GM12878 (cell line): ENCODE measurements around the gene SIDT2. TPM values are rescaled to one million over a fixed set of nuclear protein-coding genes. Genes with fewer than 3 reads are reported as not detected.
"Not testable (repeated sequence)": the region's sequence is repeated elsewhere in the genome, so short reads cannot be mapped to it uniquely, and the experiment has no call there.

Source experiments
- ATAC-seq: fragments of 200-7000 bp; cut with Tn5 transposase; 3 replicates; pipeline ENCODE4 v1.9.1; 2020; ENCODE audit warnings: mild to moderate bottlenecking, moderate library complexity
- BruUV-seq: library from RNA; stranded (reverse); fragments of 400-500 nt; replicated peaks from 2 replicates; lab custom pipeline; 2021; lab: Mats Ljungman, UMichigan
- CTCF ChIA-PET: fragments of 300-600 bp; sonication (Branson Sonifier 250); formaldehyde crosslinking; extraction: SDS; loops from one replicate; lab custom pipeline; 2021; ENCODE audit warnings: inconsistent platforms; lab: Yijun Ruan, JAX
- POLR2A ChIA-PET: fragments of 350-600 bp; formaldehyde crosslinking; extraction: SDS; loops from one replicate; lab custom pipeline; 2021; ENCODE audit warnings: inconsistent platforms; lab: Charles Lee
- RAD21 ChIA-PET: fragments of 300-600 bp; sonication (Branson Sonifier 250); formaldehyde crosslinking; loops from one replicate; lab custom pipeline; 2023; ENCODE audit warnings: antibody characterized with exemption; ENCODE audit not compliant: unreplicated experiment; lab: Charles Lee
- SMC1A ChIA-PET: fragments of 300-600 bp; sonication (Branson Sonifier 250); formaldehyde crosslinking; loops from one replicate; lab custom pipeline; 2023; ENCODE audit not compliant: unreplicated experiment, uncharacterized antibody; lab: Charles Lee
- DNase-seq: peaks from one replicate; pipeline ENCODE4 v3.0.0-alpha.2; 2011; ENCODE audit warnings: low read depth, low spot score
- FAIRE-seq: peaks from 3 replicates; lab custom pipeline; 2011; peaks lifted over from hg19 to GRCh38; lab: Jason Lieb, UNC
- H2AFZ ChIP-seq: 2 replicates; pipeline ENCODE4 v1.6.0; 2011; ENCODE audit warnings: low read depth, low read length, control low read depth; ENCODE audit not compliant: control insufficient read depth
- H3K27ac ChIP-seq: 2 replicates; pipeline ENCODE4 v1.5.1; 2011; ENCODE audit warnings: control low read depth; ENCODE audit not compliant: control insufficient read depth, insufficient read depth
- H3K27me3 ChIP-seq, 2 experiments: replicated peaks in 1 of 2; 2 replicates each; pipeline versions ENCODE4 v1.6.0 to v1.6.1; 2011; ENCODE audit warnings: low read length in 1 of 2; ENCODE audit not compliant: control insufficient read depth in 2 of 2, insufficient read depth in 2 of 2
- H3K36me3 ChIP-seq, 2 experiments: 2 replicates each; pipeline ENCODE4 v1.5.1; 2011; ENCODE audit warnings: low read length in 1 of 2; ENCODE audit not compliant: control insufficient read depth in 2 of 2, insufficient read depth in 2 of 2
- H3K4me1 ChIP-seq: 2 replicates; pipeline ENCODE4 v1.6.1; 2011; ENCODE audit warnings: mild to moderate bottlenecking, low read length, moderate library complexity, mixed read lengths; ENCODE audit not compliant: control insufficient read depth, insufficient read depth
- H3K4me2 ChIP-seq: 2 replicates; pipeline ENCODE4 v1.6.0; 2011; ENCODE audit warnings: control low read depth; ENCODE audit not compliant: control insufficient read depth, insufficient read depth
- H3K4me3 ChIP-seq: fragments of 200-600 bp; sonication (generic); 2 replicates; pipeline ENCODE4 v1.5.1; 2016
- H3K79me2 ChIP-seq: 2 replicates; pipeline ENCODE4 v1.6.0; 2011; ENCODE audit warnings: low read length; ENCODE audit not compliant: control insufficient read depth, insufficient read depth
- H3K9ac ChIP-seq: 2 replicates; pipeline ENCODE4 v1.8.0; 2011; ENCODE audit warnings: low read length, control low read depth, mixed read lengths; ENCODE audit not compliant: control insufficient read depth, insufficient read depth
- H3K9me3 ChIP-seq: replicated peaks from 3 replicates; pipeline ENCODE4 v1.5.1; 2011; ENCODE audit warnings: mild to moderate bottlenecking, low read length; ENCODE audit not compliant: control insufficient read depth, insufficient read depth
- H4K20me1 ChIP-seq: 2 replicates; pipeline ENCODE4 v1.6.0; 2011; ENCODE audit not compliant: control insufficient read depth, insufficient read depth
- WGBS: methylation state at CpG from one replicate; pipeline ENCODE4 v1.1.6; 2016; ENCODE audit warnings: low lambda C conversion rate; ENCODE audit not compliant: insufficient replicate concordance, insufficient coverage; ENCODE audit errors: missing lambda C conversion rate; 5-methylcytosine and 5-hydroxymethylcytosine counted together
- in situ Hi-C: fragments of 300-500 bp; cut with MboI; formaldehyde crosslinking; loops from 9 replicates; pipeline ENCODE4 v1.14.3; 2018; ENCODE audit warnings: mixed read lengths
- intact Hi-C: fragments of 100-400 bp; cut with micrococcal nuclease; formaldehyde crosslinking; loops from one replicate; pipeline ENCODE4 v1.14.2; 2022; ENCODE audit not compliant: unreplicated experiment
- polyA plus RNA-seq, 11 experiments: library from polyadenylated mRNA; depleted of rRNA in 4 of 11; unstranded in 6 of 11; stranded (reverse) in 5 of 11; fragments of >200 nt; fragmentation: Nextera tagmentation in 4 of 11; fragmentation: Illumina TruSeq in 1 of 11; extraction: Ambion mirVana in 4 of 11; extraction: Trizol in 1 of 11; gene quantifications; 1 replicate in 1 of 11; 2 replicates in 10 of 11; pipeline versions ENCODE4 v1.2.1 to v1.2.3, GENCODE V29; 2011 to 2016; ENCODE audit warnings: inconsistent platforms in 2 of 11, missing spikeins in 2 of 11, low read depth in 1 of 11
- total RNA-seq, 4 experiments: library from RNA; depleted of rRNA in 3 of 4; stranded (reverse); fragments of >200 nt in 3 of 4; fragmentation: Illumina TruSeq in 1 of 4; extraction: Trizol in 1 of 4; gene quantifications; 2 replicates each; pipeline versions ENCODE4 v1.2.1 to v1.2.3, GENCODE V29; 2013 to 2021

Gene SIDT2
- total and polyA plus RNA-seq, 10 of the 15 experiments (the other 5 are each of a cell fraction or from before 2014, with no cell fraction given): 4.9 to 23.9 (median 10.3) TPM

DNA sequence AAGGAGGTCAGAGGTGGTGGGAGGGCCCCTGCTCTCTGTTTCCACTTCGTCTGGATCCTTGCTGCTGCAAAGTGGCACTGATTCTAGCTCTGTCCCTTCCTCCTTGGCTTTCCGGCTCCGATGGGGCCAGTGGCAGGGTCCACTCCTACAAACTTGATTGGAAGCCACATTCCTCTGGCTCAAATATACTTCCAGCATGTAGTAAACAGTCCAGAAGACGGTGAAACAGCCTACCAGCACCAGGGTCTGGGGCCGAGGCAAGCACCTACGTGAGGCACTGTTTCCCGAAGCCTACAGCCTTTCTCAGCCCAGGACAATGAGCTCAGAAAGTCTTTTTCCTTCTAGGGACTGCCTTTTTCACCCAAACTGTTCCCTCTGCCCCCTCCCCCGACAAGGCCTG, 27.6 kb downstream of the SIDT2 start:
- H3K4me2 ChIP-seq, RAD21 ChIA-PET, ATAC-seq, H3K9me3 ChIP-seq, FAIRE-seq, H3K4me3 ChIP-seq, H2AFZ ChIP-seq, H4K20me1 ChIP-seq, SMC1A ChIA-PET, H3K4me1 ChIP-seq, DNase-seq, H3K27me3 ChIP-seq, H3K79me2 ChIP-seq, H3K9ac ChIP-seq, CTCF ChIA-PET, H3K36me3 ChIP-seq, POLR2A ChIA-PET, H3K27ac ChIP-seq: not testable (repeated sequence)
- 78% methylated on average over 7 of the region's 8 CpGs for WGBS
- BruUV-seq: TSS peak; percentile 49
- intact Hi-C loops (loop anchor here (5.0 kb wide), 1 partner anchor 74 kb away; no protein-coding TSS in a partner anchor), in situ Hi-C loops (loop anchor here (5.0 kb wide), 1 partner anchor 74 kb away; no protein-coding TSS in a partner anchor)

DNA sequence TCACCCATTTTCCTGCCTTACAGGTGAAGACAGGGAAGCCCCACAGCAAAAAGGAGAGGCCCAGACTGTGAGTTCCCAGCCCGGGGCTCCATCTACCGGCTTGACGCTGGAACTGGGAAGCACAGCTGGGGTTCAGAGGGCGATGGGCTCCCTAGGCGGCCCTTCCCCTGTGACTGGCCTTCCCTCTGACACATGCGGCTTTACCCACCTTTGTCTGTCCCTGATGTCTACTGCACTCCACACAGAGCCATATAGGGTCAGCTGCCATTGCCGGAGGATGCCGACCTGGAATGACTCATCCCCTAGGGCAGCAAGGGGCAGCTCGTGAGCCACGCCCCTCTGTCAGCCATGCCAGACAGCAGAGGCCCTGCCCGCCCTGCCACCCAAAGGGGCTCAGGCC, 28.3 kb downstream of the SIDT2 start:
- BruUV-seq, DNase-seq, H3K4me3 ChIP-seq, CTCF ChIA-PET, ATAC-seq, H3K9me3 ChIP-seq, H3K4me2 ChIP-seq, FAIRE-seq, RAD21 ChIA-PET, SMC1A ChIA-PET, H3K9ac ChIP-seq, POLR2A ChIA-PET, H3K27me3 ChIP-seq, H4K20me1 ChIP-seq, H2AFZ ChIP-seq, H3K79me2 ChIP-seq, H3K4me1 ChIP-seq, H3K27ac ChIP-seq, H3K36me3 ChIP-seq: not testable (repeated sequence)
- intact Hi-C loops: loop anchor here (5.0 kb wide), 1 partner anchor 75 kb away; no protein-coding TSS in a partner anchor
- WGBS: 86% methylated on average over 6 of the region's 11 CpGs
- in situ Hi-C loops: loop anchor here (5.0 kb wide), 1 partner anchor 75 kb away; no protein-coding TSS in a partner anchor

DNA sequence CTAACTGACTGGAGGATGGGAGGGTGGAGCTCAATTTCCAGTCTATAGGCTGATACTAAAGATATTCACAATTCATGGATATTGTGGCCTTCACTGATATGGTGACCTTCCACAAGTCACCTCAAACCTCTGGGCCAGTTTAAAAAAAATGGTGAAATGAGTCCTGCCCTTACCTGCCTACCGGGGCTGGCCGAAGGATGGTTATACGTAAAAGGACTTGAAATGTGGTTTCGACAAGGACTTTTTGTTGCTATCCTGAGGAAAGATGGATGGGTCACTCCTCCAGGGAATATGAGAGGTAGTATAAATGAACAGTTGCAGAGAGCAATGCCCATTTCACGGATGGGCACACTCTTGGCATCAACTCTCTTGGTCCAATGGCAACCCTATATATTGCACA, 28.9 kb downstream of the SIDT2 start:
- FAIRE-seq, RAD21 ChIA-PET: not testable (repeated sequence)
- in situ Hi-C loops: loop anchor here (5.0 kb wide), 1 partner anchor 75 kb away; no protein-coding TSS in a partner anchor

DNA sequence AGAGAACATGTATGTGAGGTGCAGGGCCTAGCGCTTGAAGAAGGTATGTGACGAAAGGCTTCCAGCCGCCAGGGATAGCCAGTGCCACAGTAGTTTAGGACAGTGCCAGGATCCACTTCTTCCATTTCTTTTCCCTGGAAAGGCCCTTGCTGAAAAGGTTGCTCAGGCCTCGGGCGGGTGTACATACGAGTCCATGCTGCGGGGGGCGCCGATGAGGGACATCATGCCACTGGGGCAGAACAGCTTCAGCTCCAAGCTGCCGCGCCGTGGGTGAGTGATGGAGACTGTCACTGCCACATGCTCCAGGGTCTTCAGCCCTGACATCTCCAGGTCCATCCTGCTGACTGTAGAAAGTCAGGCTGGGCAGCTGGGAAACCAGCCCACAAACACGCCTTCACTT, 30.2 kb downstream of the SIDT2 start:
- CTCF ChIA-PET, BruUV-seq, H3K4me3 ChIP-seq, H3K27ac ChIP-seq, H3K9me3 ChIP-seq, H3K27me3 ChIP-seq, H4K20me1 ChIP-seq, H3K4me1 ChIP-seq, SMC1A ChIA-PET, H2AFZ ChIP-seq, POLR2A ChIA-PET, FAIRE-seq, H3K36me3 ChIP-seq, H3K4me2 ChIP-seq, ATAC-seq, RAD21 ChIA-PET, H3K79me2 ChIP-seq, DNase-seq, H3K9ac ChIP-seq: not testable (repeated sequence)
- in situ Hi-C loops (loop anchor here (5.0 kb wide), 1 partner anchor 76 kb away; no protein-coding TSS in a partner anchor), intact Hi-C loops (loop anchor here (5.0 kb wide), 1 partner anchor 76 kb away; no protein-coding TSS in a partner anchor)
- 85% methylated on average over 9 of the region's 13 CpGs for WGBS

More for the DNA sequence above, 28.9 kb downstream of the SIDT2 start:
- H3K4me3 ChIP-seq, H3K79me2 ChIP-seq, H3K36me3 ChIP-seq, DNase-seq, H3K27ac ChIP-seq, H3K4me2 ChIP-seq, SMC1A ChIA-PET, H3K4me1 ChIP-seq, H3K9ac ChIP-seq, H3K9me3 ChIP-seq, CTCF ChIA-PET, POLR2A ChIA-PET, H4K20me1 ChIP-seq, H3K27me3 ChIP-seq, H2AFZ ChIP-seq, ATAC-seq, BruUV-seq: not testable (repeated sequence)
- WGBS: 82% methylated on average over 5 of the region's 5 CpGs
- intact Hi-C loops: loop anchor here (5.0 kb wide), 1 partner anchor 75 kb away; no protein-coding TSS in a partner anchor
